Smooth muscle cell (in vitro differentiated cells): ENCODE measurements around the gene REEP6. TPM values are rescaled to one million over a fixed set of nuclear protein-coding genes. Genes with fewer than 3 reads are reported as not detected.
"Not testable (repeated sequence)": the region's sequence is repeated elsewhere in the genome, so short reads cannot be mapped to it uniquely, and the experiment has no call there.

Source experiments
- DNase-seq: peaks from one replicate; lab custom pipeline; 2025; ENCODE audit not compliant: unreplicated experiment; lab: John Stamatoyannopoulos, UW
- H2AFZ ChIP-seq: fragments of 200-600 bp; sonication (generic); 2 replicates; pipeline ENCODE4 v1.6.0; 2016; ENCODE audit warnings: antibody characterized with exemption, low read depth, mild to moderate bottlenecking
- H3F3A ChIP-seq: fragments of 200-600 bp; sonication (generic); 2 replicates; pipeline ENCODE4 v1.6.0; 2017; ENCODE audit warnings: antibody characterized with exemption, low read depth
- H3K27ac ChIP-seq: fragments of 200-600 bp; sonication (generic); 2 replicates; pipeline ENCODE4 v1.5.1; 2016; ENCODE audit warnings: low read depth, mild to moderate bottlenecking
- H3K27me3 ChIP-seq: fragments of 200-600 bp; sonication (generic); 2 replicates; pipeline ENCODE4 v1.6.1; 2016; ENCODE audit warnings: low read depth, mild to moderate bottlenecking
- H3K36me3 ChIP-seq: fragments of 200-600 bp; sonication (generic); 2 replicates; pipeline ENCODE4 v1.5.1; 2016; ENCODE audit warnings: low read depth
- H3K4me1 ChIP-seq: fragments of 200-600 bp; sonication (generic); 2 replicates; pipeline ENCODE4 v1.5.1; 2016; ENCODE audit warnings: low read depth
- H3K4me2 ChIP-seq: fragments of 200-600 bp; sonication (generic); 2 replicates; pipeline ENCODE4 v1.6.0; 2016; ENCODE audit warnings: mild to moderate bottlenecking
- H3K4me3 ChIP-seq: fragments of 200-600 bp; sonication (generic); 2 replicates; pipeline ENCODE4 v1.5.1; 2016; ENCODE audit warnings: mild to moderate bottlenecking
- H3K79me2 ChIP-seq: fragments of 200-600 bp; sonication (generic); 2 replicates; pipeline ENCODE4 v1.6.0; 2016; ENCODE audit warnings: low read depth, mild to moderate bottlenecking
- H3K9ac ChIP-seq: fragments of 200-600 bp; sonication (generic); 2 replicates; pipeline ENCODE4 v1.6.0; 2016; ENCODE audit warnings: low read depth
- H3K9me3 ChIP-seq: fragments of 200-600 bp; sonication (generic); replicated peaks from 2 replicates; pipeline ENCODE4 v1.5.1; 2016; ENCODE audit warnings: low read depth
- H4K20me1 ChIP-seq: fragments of 200-600 bp; sonication (generic); 2 replicates; pipeline ENCODE4 v1.6.0; 2016; ENCODE audit warnings: low read depth
- WGBS: methylation state at CpG from one replicate; pipeline ENCODE4 v1.1.7; 2016; ENCODE audit warnings: low lambda C conversion rate; 5-methylcytosine and 5-hydroxymethylcytosine counted together
- polyA plus RNA-seq: library from polyadenylated mRNA; unstranded; fragments of >200 nt; fragmentation: Nextera tagmentation; extraction: Ambion mirVana; gene quantifications from 2 replicates; pipeline ENCODE4 v1.2.1, GENCODE V29; 2016
- total RNA-seq: library from RNA; depleted of rRNA; stranded (reverse); fragments of >200 nt; gene quantifications from 2 replicates; pipeline ENCODE4 v1.2.3, GENCODE V29; 2014
- TF ChIP-seq, protein P1 (sequence below): fragments of 200-600 bp; sonication (generic); IDR thresholded peaks from 2 replicates; pipeline ENCODE4 v1.5.1; 2017; ENCODE audit warnings: borderline replicate concordance, mild to moderate bottlenecking, antibody characterized with exemption; ENCODE audit not compliant: insufficient read depth, poor library complexity, severe bottlenecking

Gene REEP6
- total and polyA plus RNA-seq, 2 experiments from 2014 or later, result 7.0 to 15.1 TPM

DNA sequence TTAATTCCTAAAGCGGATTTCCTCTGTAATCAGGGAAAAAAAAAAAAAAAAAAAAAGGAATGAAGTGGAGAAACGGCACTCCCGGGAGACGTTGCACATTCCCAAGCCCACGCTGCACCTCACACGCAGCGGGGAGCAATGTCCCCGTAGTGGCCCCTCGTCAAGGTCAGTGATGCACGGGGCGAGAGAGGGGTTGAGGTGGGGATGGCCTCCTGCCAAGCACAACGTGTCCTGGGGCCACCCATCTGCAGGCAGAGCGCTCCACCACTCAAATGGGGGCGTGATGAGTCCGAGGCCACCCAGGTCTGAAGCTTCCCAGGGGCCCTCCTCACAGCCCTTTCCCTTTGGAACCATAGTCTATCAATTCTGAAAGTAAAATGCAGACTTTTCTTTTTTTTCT is 48.0 kb downstream of the REEP6 start:
- H3K9ac ChIP-seq, result no peak overlapping the region
- 63% methylated on average over 15 of the region's 15 CpGs for WGBS
- peaks cover 2% of the 10 kb centered on the region for H3K27me3 ChIP-seq
- H2AFZ ChIP-seq, result no peak overlapping the region
- H3K4me1 ChIP-seq, result no peaks in the 10 kb centered on the region
- no peaks in the 10 kb centered on the region for H3K79me2 ChIP-seq
- H3K36me3 ChIP-seq, result no peaks in the 10 kb centered on the region
- no peaks in the 10 kb centered on the region for H3K9me3 ChIP-seq
- H3K4me2 ChIP-seq, result no peak overlapping the region
- TF ChIP-seq, protein P1, sequence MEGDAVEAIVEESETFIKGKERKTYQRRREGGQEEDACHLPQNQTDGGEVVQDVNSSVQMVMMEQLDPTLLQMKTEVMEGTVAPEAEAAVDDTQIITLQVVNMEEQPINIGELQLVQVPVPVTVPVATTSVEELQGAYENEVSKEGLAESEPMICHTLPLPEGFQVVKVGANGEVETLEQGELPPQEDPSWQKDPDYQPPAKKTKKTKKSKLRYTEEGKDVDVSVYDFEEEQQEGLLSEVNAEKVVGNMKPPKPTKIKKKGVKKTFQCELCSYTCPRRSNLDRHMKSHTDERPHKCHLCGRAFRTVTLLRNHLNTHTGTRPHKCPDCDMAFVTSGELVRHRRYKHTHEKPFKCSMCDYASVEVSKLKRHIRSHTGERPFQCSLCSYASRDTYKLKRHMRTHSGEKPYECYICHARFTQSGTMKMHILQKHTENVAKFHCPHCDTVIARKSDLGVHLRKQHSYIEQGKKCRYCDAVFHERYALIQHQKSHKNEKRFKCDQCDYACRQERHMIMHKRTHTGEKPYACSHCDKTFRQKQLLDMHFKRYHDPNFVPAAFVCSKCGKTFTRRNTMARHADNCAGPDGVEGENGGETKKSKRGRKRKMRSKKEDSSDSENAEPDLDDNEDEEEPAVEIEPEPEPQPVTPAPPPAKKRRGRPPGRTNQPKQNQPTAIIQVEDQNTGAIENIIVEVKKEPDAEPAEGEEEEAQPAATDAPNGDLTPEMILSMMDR, result no peak
- no peak overlapping the region for H3K4me3 ChIP-seq
- H4K20me1 ChIP-seq, result no peaks in the 10 kb centered on the region
- no peak for DNase-seq
- no peaks in the 10 kb centered on the region for H3F3A ChIP-seq
- H3K27ac ChIP-seq, result no peak overlapping the region

DNA sequence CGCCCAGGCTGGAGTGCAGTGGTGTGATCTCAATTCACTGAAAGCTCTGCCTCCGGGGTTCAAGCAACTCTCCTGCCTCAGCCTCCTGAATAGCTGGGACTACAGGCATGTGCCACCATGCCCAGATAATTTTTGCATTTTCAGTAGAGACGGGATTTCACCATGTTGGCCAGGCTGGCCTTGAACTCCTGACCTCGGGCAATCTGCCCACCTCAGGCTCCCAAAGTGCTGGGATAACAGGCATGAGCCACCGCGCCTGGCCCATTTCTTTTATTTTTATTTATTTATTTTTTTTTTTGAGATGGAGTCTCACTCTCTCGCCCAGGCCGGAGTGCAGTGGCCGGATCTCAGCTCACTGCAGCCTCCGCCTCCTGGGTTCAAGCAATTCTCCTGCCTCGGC is 48.8 kb downstream of the REEP6 start:
- H3K79me2 ChIP-seq, H3K4me1 ChIP-seq, H3K27ac ChIP-seq, H3K27me3 ChIP-seq, H3F3A ChIP-seq, H3K9me3 ChIP-seq, H3K4me2 ChIP-seq, H4K20me1 ChIP-seq, H2AFZ ChIP-seq, H3K9ac ChIP-seq, H3K36me3 ChIP-seq, H3K4me3 ChIP-seq, DNase-seq: not testable (repeated sequence)
- 94% methylated on average over 11 of the region's 11 CpGs for WGBS

DNA sequence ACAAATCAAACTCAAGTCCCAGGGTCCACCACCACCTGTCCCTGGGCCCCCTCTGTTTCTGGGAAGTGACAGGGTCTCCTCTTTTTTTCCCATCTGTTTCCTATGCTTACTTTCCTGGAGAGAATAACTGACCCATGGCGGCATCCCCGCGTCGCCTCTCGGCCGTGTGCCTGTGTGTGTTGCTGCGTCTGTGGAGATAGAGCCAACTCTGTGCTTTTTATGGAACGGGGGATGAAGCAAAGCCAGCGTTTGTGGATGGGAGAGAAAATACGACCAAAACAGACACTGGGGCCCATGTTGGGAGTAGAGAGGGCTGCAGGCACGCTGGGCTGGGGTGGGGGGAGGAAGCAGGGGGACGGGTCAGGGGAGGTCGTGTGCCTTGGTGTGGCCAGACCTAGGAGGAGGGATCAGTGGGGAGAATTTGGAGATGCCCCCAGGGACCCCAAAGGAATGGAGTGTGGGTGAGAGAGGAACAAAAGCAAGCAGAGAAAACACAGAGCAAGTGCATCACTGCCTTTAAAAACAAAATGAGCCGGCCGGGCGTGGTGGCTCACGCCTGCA is 49.5 kb downstream of the REEP6 start:
- TF ChIP-seq, protein P1, result no peak
- H3K79me2 ChIP-seq, result no peaks in the 10 kb centered on the region
- H3K27ac ChIP-seq, result no peak overlapping the region
- no peak overlapping the region for H2AFZ ChIP-seq
- H3K4me3 ChIP-seq, result no peak overlapping the region
- no peaks in the 10 kb centered on the region for H3F3A ChIP-seq
- H3K9me3 ChIP-seq, result no peaks in the 10 kb centered on the region
- H3K4me1 ChIP-seq, result no peaks in the 10 kb centered on the region
- H3K9ac ChIP-seq, result no peak overlapping the region
- no peaks in the 10 kb centered on the region for H4K20me1 ChIP-seq
- no peak for DNase-seq
- WGBS, result 48% methylated on average over 17 of the region's 17 CpGs
- H3K27me3 ChIP-seq, result peaks cover 2% of the 10 kb centered on the region
- H3K36me3 ChIP-seq, result no peaks in the 10 kb centered on the region
- H3K4me2 ChIP-seq, result no peak overlapping the region

Other genes starting within 250 kb of the REEP6 start
- gene ATP5F1D, start 249.4 kb upstream of the REEP6 start, total RNA-seq, result 29.1 and 68.8 TPM in 2 replicates
- gene ATP5F1D, start 249.4 kb upstream of the REEP6 start, polyA plus RNA-seq, result 265 and 272 TPM in 2 replicates
- gene MIDN, start 242.6 kb upstream of the REEP6 start, total RNA-seq, result 25.0 and 58.5 TPM in 2 replicates
- gene MIDN, start 242.6 kb upstream of the REEP6 start, polyA plus RNA-seq, result 65.3 and 70.6 TPM in 2 replicates
- gene CIRBP, start 221.8 kb upstream of the REEP6 start, total RNA-seq, result 119 and 122 TPM in 2 replicates
- 215 and 235 TPM in 2 replicates for gene CIRBP, start 221.8 kb upstream of the REEP6 start, polyA plus RNA-seq
- 33.4 and 41.5 TPM in 2 replicates for gene FAM174C, start 215.7 kb upstream of the REEP6 start, total RNA-seq
- 75.6 and 78.1 TPM in 2 replicates for gene FAM174C, start 215.7 kb upstream of the REEP6 start, polyA plus RNA-seq
- 6.2 and 7.4 TPM in 2 replicates for gene EFNA2, start 205.3 kb upstream of the REEP6 start, total RNA-seq
- 0.89 and 1.2 TPM in 2 replicates for gene EFNA2, start 205.3 kb upstream of the REEP6 start, polyA plus RNA-seq
- 62.7 and 95.8 TPM in 2 replicates for gene NDUFS7, start 107.3 kb upstream of the REEP6 start, total RNA-seq
- gene NDUFS7, start 107.3 kb upstream of the REEP6 start, polyA plus RNA-seq, result 226 and 245 TPM in 2 replicates
- 15.8 and 22.3 TPM in 2 replicates for gene GAMT, start 89.6 kb upstream of the REEP6 start, total RNA-seq
- 35.2 and 47.4 TPM in 2 replicates for gene GAMT, start 89.6 kb upstream of the REEP6 start, polyA plus RNA-seq
- gene DAZAP1, start 83.6 kb upstream of the REEP6 start, total RNA-seq, result 33.7 and 41.7 TPM in 2 replicates
- 35.5 and 37.0 TPM in 2 replicates for gene DAZAP1, start 83.6 kb upstream of the REEP6 start, polyA plus RNA-seq
- gene RPS15, start 52.8 kb upstream of the REEP6 start, total RNA-seq, result 2,033 and 2,744 TPM in 2 replicates
- 1,180 and 1,250 TPM in 2 replicates for gene RPS15, start 52.8 kb upstream of the REEP6 start, polyA plus RNA-seq
- 0.09 and 0.18 TPM in 2 replicates for gene APC2, start 41.1 kb upstream of the REEP6 start, total RNA-seq
- 0.30 and 1.0 TPM in 2 replicates for gene APC2, start 41.1 kb upstream of the REEP6 start, polyA plus RNA-seq
- gene C19orf25, start 12.0 kb upstream of the REEP6 start, total RNA-seq, result 10.0 and 15.2 TPM in 2 replicates
- 27.9 and 42.2 TPM in 2 replicates for gene C19orf25, start 12.0 kb upstream of the REEP6 start, polyA plus RNA-seq
- gene PCSK4, start 831 bp upstream of the REEP6 start, total RNA-seq, result 1.4 and 1.7 TPM in 2 replicates
- 8.7 and 14.4 TPM in 2 replicates for gene PCSK4, start 831 bp upstream of the REEP6 start, polyA plus RNA-seq
- 11.1 and 16.4 TPM in 2 replicates for gene ADAMTSL5, start 21.8 kb downstream of the REEP6 start, total RNA-seq
- gene ADAMTSL5, start 21.8 kb downstream of the REEP6 start, polyA plus RNA-seq, result 24.3 and 37.6 TPM in 2 replicates
- not detected in 2 replicates for gene PLK5, start 32.9 kb downstream of the REEP6 start, total RNA-seq
- 0.60 TPM in 1 of 2 replicates, not detected in the other for gene PLK5, start 32.9 kb downstream of the REEP6 start, polyA plus RNA-seq
- gene MEX3D, start 77.1 kb downstream of the REEP6 start, total RNA-seq, result 28.6 and 41.5 TPM in 2 replicates
- gene MEX3D, start 77.1 kb downstream of the REEP6 start, polyA plus RNA-seq, result 8.4 and 9.3 TPM in 2 replicates
- 40.3 and 50.7 TPM in 2 replicates for gene MBD3, start 101.7 kb downstream of the REEP6 start, total RNA-seq
- 47.3 and 52.7 TPM in 2 replicates for gene MBD3, start 101.7 kb downstream of the REEP6 start, polyA plus RNA-seq
- gene UQCR11, start 114.3 kb downstream of the REEP6 start, total RNA-seq, result 32.3 and 40.4 TPM in 2 replicates
- gene UQCR11, start 114.3 kb downstream of the REEP6 start, polyA plus RNA-seq, result 550 and 592 TPM in 2 replicates
- gene TCF3, start 161.4 kb downstream of the REEP6 start, total RNA-seq, result 76.3 and 89.0 TPM in 2 replicates
- 145 and 150 TPM in 2 replicates for gene TCF3, start 161.4 kb downstream of the REEP6 start, polyA plus RNA-seq